Measurements from ENCODE around the gene BATF.

BATF gene

DNA sequence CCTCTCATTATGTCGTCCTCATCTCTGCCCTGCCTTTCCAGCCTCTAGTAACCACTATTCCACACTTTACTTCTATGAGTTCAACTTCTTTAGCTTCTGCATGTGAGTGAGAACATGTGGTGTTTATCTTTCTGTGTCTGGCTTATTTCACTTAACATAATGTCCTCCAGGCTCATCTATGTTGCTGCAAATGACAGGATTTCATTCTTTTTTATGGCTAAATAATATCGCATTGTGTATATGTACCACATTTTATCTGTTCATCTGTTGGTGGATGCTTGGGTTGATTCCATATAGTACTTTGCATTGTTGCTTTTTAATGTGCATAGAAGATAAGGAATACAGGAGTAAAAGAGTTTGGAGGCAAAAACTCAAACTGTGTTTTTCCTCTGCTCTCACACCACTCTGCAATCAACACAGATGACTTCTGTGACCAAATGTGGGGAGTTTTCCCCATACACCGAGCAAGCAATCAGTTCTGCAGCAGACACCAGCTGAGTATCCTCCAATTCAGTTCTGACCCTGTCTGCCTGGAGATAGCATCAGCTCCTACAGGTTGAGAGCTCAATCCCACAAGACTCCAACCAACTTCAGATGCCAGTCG, 31.6 kb downstream of the BATF start:
- no peaks in the 10 kb centered on the region for H3K9me3 ChIP-seq (ENCODE audit: insufficient read depth, low read depth, low read length)
- H3K4me3 ChIP-seq (ENCODE audit: low read length, poor library complexity, severe bottlenecking): no peak overlapping the region
- H3K9ac ChIP-seq (ENCODE audit: low read depth, low read length, poor library complexity, severe bottlenecking): no peak overlapping the region
- H3K4me2 ChIP-seq (ENCODE audit: low read depth, low read length, poor library complexity, severe bottlenecking): no peak overlapping the region
- H3K27me3 ChIP-seq (ENCODE audit: insufficient read depth, low read length, poor library complexity, severe bottlenecking): no peaks in the 10 kb centered on the region
- no peak for TF ChIP-seq EZH2phosphoT487 (IDR thresholded peaks at IDR 0.05; ENCODE audit: borderline replicate concordance)
- TF ChIP-seq, protein P1, sequence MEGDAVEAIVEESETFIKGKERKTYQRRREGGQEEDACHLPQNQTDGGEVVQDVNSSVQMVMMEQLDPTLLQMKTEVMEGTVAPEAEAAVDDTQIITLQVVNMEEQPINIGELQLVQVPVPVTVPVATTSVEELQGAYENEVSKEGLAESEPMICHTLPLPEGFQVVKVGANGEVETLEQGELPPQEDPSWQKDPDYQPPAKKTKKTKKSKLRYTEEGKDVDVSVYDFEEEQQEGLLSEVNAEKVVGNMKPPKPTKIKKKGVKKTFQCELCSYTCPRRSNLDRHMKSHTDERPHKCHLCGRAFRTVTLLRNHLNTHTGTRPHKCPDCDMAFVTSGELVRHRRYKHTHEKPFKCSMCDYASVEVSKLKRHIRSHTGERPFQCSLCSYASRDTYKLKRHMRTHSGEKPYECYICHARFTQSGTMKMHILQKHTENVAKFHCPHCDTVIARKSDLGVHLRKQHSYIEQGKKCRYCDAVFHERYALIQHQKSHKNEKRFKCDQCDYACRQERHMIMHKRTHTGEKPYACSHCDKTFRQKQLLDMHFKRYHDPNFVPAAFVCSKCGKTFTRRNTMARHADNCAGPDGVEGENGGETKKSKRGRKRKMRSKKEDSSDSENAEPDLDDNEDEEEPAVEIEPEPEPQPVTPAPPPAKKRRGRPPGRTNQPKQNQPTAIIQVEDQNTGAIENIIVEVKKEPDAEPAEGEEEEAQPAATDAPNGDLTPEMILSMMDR (conservative IDR thresholded peaks at IDR 0.05; ENCODE audit: low read length): no peak
- H2AFZ ChIP-seq (ENCODE audit: low read length): no peak overlapping the region
- H4K20me1 ChIP-seq (ENCODE audit: insufficient read depth, low read length, poor library complexity, severe bottlenecking): no peaks in the 10 kb centered on the region
- H3K79me2 ChIP-seq (ENCODE audit: insufficient read depth, low read length): no peaks in the 10 kb centered on the region
- no peaks in the 10 kb centered on the region for H3F3A ChIP-seq (ENCODE audit: low read depth)
- no peaks in the 10 kb centered on the region for H3K36me3 ChIP-seq (ENCODE audit: insufficient read depth, low read length)
- H3K9me2 ChIP-seq (replicated peaks; ENCODE audit: low read depth, low read length): no peaks in the 10 kb centered on the region
- H3K4me1 ChIP-seq (ENCODE audit: insufficient read depth, low read length, poor library complexity, severe bottlenecking): peaks cover 6% of the 10 kb centered on the region

DNA sequence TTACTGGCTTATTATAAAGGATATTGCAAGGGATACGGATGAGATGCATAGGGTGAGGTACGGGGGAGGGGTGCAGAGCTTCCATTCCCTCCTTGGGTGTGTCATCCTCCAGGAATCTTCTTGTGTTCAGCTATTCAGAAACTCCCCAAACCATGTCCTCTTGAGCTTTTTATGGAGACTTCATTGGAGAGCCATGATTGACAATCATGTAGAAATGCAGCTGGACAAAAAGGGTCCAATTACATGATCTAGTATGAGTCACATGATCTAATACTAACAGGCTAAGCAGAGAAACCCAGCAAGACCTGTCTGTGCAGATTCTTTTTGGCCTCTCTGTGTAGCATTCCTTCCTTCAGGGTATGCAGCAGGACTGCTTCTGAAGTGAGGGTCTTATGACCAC, 32.2 kb downstream of the BATF start:
- H3K9me3 ChIP-seq (ENCODE audit: insufficient read depth, low read depth, low read length): no peaks in the 10 kb centered on the region
- H3K79me2 ChIP-seq (ENCODE audit: insufficient read depth, low read length): no peaks in the 10 kb centered on the region
- H3K4me3 ChIP-seq (ENCODE audit: low read length, poor library complexity, severe bottlenecking): no peak overlapping the region
- no peaks in the 10 kb centered on the region for H3K27me3 ChIP-seq (ENCODE audit: insufficient read depth, low read length, poor library complexity, severe bottlenecking)
- H4K20me1 ChIP-seq (ENCODE audit: insufficient read depth, low read length, poor library complexity, severe bottlenecking): no peaks in the 10 kb centered on the region
- no peaks in the 10 kb centered on the region for H3F3A ChIP-seq (ENCODE audit: low read depth)
- peaks cover 6% of the 10 kb centered on the region for H3K4me1 ChIP-seq (ENCODE audit: insufficient read depth, low read length, poor library complexity, severe bottlenecking)
- no peak overlapping the region for H2AFZ ChIP-seq (ENCODE audit: low read length)
- no peak for TF ChIP-seq EZH2phosphoT487 (IDR thresholded peaks at IDR 0.05; ENCODE audit: borderline replicate concordance)
- TF ChIP-seq, protein P1 (conservative IDR thresholded peaks at IDR 0.05; ENCODE audit: low read length): no peak
- H3K9ac ChIP-seq (ENCODE audit: low read depth, low read length, poor library complexity, severe bottlenecking): no peak overlapping the region
- H3K9me2 ChIP-seq (replicated peaks; ENCODE audit: low read depth, low read length): no peaks in the 10 kb centered on the region
- H3K36me3 ChIP-seq (ENCODE audit: insufficient read depth, low read length): no peaks in the 10 kb centered on the region
- no peak overlapping the region for H3K4me2 ChIP-seq (ENCODE audit: low read depth, low read length, poor library complexity, severe bottlenecking)

DNA sequence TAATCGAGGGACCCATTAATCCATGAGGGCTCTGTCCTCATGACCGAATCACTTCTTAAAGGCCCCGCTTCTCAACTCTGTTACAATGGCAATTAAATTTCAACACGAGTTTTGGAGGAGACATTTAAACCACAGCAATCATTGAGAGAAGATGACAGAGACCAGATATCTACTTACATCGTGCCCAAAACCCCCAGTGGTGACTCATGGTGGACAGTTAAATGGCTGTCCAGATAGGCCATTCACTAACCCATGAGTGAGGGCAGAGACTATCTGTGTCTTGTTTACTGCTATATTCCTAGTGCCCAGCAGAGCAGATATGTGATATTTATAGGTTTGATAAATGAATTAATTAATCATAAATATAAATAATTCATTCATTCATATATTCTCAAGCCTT, 36.2 kb downstream of the BATF start:
- Histone ChIP-seq H3K9me2 (replicated peaks; ENCODE audit: low read depth, low read length) (no peaks in the 10 kb centered on the region), H3K36me3 (ENCODE audit: insufficient read depth, low read length) (no peaks in the 10 kb centered on the region), H3K9me3 (ENCODE audit: insufficient read depth, low read depth, low read length) (no peaks in the 10 kb centered on the region), H2AFZ (ENCODE audit: low read length) (no peak overlapping the region), H3K4me1 (ENCODE audit: insufficient read depth, low read length, poor library complexity, severe bottlenecking) (no peaks in the 10 kb centered on the region), H3F3A (ENCODE audit: low read depth) (no peaks in the 10 kb centered on the region), H3K27me3 (ENCODE audit: insufficient read depth, low read length, poor library complexity, severe bottlenecking) (no peaks in the 10 kb centered on the region), H3K9ac (ENCODE audit: low read depth, low read length, poor library complexity, severe bottlenecking) (no peak overlapping the region), H3K4me2 (ENCODE audit: low read depth, low read length, poor library complexity, severe bottlenecking) (no peak overlapping the region), H3K4me3 (ENCODE audit: low read length, poor library complexity, severe bottlenecking) (no peak overlapping the region), H4K20me1 (ENCODE audit: insufficient read depth, low read length, poor library complexity, severe bottlenecking) (no peaks in the 10 kb centered on the region), H3K79me2 (ENCODE audit: insufficient read depth, low read length) (no peaks in the 10 kb centered on the region)
- TF ChIP-seq EZH2phosphoT487 (IDR thresholded peaks at IDR 0.05; ENCODE audit: borderline replicate concordance): no peak
- TF ChIP-seq, protein P1 (conservative IDR thresholded peaks at IDR 0.05; ENCODE audit: low read length): no peak
